IPS-NIHi7 (cell line): Measurements from ENCODE around the gene MTHFSD.

Experiments used
- DNase-seq: peaks from one replicate; pipeline ENCODE4 v3.0.0; 2012; ENCODE audit warnings: mixed read lengths; ENCODE audit errors: extremely low spot score

Gene MTHFSD

DNA sequence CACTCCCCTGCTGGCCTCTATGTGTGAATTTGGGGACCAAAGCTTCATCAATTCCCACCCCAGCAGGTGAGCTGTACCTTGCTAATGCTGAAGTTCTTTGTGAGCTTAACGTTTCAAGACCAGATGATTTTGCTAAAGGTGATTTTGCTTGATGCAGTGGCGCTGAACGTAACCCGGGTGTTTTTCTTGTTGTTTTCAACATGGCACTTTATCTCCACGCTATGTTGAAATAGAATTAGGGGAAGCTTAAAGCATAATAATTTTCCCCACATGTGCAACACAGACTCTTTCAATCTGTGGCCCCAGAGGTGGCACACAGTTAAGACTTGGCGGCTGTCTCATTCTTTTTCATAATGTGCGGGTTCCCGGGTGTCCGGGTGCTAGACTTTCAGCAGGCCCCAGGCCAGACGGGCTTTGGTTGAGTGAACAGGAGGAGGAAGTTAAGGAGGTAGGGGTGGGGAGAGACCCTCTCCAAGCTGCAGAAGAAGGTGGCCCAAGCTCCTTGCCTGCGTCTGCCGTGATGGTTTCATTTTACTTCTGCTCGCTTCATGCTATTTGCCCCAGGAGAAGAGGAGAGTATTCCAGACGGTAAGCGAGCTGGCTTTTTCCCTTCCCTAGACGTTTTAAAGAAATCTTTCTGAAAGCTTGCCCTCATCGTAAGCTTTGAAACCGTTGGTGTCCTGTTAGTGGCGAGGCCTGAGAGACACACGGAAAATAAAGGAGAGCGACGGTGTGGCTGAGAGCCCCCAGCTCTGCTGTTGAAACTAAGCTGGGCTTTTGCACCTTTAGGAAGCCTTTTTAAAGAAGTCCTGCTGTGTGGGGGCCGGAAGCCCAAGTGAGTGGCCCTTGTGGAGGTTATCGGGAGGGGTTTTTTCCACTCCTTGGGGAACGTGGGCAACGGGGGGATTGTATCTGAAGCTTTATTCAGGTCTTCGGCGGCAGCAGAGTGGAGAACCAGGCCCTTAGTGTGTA is 15.8 kb upstream of the MTHFSD start:
- DNase-seq: no peak

GRCh38 chr16:86569701-86570447 is 14.8 kb upstream of the MTHFSD start:
- DNase-seq: no peak

GRCh38 chr16:86568677-86569623 is 13.9 kb upstream of the MTHFSD start:
- no peak for DNase-seq

DNA sequence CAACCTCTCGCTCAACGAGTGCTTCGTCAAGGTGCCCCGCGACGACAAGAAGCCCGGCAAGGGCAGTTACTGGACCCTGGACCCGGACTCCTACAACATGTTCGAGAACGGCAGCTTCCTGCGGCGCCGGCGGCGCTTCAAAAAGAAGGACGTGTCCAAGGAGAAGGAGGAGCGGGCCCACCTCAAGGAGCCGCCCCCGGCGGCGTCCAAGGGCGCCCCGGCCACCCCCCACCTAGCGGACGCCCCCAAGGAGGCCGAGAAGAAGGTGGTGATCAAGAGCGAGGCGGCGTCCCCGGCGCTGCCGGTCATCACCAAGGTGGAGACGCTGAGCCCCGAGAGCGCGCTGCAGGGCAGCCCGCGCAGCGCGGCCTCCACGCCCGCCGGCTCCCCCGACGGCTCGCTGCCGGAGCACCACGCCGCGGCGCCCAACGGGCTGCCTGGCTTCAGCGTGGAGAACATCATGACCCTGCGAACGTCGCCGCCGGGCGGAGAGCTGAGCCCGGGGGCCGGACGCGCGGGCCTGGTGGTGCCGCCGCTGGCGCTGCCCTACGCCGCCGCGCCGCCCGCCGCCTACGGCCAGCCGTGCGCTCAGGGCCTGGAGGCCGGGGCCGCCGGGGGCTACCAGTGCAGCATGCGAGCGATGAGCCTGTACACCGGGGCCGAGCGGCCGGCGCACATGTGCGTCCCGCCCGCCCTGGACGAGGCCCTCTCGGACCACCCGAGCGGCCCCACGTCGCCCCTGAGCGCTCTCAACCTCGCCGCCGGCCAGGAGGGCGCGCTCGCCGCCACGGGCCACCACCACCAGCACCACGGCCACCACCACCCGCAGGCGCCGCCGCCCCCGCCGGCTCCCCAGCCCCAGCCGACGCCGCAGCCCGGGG is 12.9 kb upstream of the MTHFSD start:
- DNase-seq: peak; percentile 30

DNA sequence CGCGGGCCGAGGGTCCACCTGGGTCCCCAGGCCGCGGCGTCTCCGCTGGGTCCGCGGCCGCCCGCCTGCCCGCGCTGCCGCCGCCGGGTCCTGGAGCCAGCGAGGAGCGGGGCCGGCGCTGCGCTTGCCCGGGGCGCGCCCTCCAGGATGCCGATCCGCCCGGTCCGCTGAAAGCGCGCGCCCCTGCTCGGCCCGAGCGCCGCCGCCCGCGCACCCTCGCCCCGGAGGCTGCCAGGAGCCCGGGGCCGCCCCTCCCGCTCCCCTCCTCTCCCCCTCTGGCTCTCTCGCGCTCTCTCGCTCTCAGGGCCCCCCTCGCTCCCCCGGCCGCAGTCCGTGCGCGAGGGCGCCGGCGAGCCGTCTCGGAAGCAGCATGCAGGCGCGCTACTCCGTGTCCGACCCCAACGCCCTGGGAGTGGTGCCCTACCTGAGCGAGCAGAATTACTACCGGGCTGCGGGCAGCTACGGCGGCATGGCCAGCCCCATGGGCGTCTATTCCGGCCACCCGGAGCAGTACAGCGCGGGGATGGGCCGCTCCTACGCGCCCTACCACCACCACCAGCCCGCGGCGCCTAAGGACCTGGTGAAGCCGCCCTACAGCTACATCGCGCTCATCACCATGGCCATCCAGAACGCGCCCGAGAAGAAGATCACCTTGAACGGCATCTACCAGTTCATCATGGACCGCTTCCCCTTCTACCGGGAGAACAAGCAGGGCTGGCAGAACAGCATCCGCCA is 12.1 kb upstream of the MTHFSD start:
- no peak for DNase-seq

- DNase-seq: peak; percentile 86
These were observed 11.5 kb upstream of the MTHFSD start, which contains the start of gene FOXC2 for GRCh38 chr16:86566601-86566965. TSS of gene FOXC2 (plus strand) at chr16:86566829. CDS start at chr16:86567336, 507 bp downstream.

DNA sequence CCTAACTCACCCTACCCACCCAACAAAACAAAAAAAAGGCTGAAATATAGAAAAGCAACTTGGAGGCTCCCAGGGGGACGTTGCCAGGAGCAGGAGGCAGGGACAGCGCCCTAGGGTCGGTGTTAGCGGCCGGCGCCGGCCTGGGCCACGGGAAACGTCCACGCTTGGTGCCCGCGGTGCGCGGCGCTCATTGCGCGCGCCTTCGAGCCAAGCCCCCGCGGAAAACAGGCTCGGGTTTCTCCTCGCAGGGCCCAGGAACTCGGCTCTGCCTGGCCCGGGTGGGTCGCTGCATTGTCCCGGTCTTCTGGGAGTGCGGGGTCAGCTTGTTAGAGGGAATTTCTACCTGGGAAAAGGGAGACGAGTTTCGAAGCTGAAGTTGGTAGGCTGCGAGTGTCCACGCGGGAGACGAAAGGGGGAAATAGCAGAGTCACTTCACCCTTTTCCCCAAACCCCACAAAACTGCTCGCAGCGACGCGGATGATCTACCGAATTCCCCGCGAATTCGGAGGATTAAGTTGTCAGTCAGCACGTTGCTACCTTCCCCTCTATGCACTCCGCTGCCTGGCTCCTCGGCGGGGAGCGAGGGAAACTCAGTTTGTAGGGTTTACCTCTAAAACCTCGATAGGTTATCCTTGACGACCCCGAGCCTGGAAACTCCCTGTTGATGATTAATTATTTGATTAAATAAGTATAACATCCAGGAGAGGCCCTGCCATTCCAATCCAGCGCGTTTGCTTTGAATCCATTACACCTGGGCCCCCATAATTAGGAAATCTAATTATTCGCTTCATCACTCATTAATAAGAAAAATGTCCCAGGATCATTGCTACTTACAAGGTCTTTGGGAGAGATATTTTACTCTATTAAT is 10.8 kb upstream of the MTHFSD start:
- no peak for DNase-seq

DNA sequence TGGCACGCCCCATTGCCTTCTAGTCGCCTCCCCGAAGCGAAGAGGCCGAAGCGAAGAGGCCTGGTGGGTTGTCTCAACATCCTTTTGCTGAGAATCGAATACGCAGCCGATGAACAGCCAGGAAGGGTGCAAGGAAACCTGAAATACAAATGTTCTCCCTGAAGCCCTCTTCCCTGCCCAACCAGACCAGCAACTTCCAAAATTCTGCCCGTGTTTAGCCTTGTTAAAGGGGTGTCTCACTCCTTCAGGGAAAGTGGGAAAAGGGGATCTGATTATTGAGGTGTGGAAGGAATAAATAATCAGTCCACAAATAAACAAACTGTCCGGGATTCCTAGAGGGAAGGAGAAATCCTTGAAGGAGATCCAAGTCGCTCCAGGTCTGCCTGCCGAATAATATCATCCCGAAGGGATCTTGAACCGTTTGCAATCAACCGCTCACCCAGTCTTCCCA is 10.2 kb upstream of the MTHFSD start:
- no peak for DNase-seq

DNA sequence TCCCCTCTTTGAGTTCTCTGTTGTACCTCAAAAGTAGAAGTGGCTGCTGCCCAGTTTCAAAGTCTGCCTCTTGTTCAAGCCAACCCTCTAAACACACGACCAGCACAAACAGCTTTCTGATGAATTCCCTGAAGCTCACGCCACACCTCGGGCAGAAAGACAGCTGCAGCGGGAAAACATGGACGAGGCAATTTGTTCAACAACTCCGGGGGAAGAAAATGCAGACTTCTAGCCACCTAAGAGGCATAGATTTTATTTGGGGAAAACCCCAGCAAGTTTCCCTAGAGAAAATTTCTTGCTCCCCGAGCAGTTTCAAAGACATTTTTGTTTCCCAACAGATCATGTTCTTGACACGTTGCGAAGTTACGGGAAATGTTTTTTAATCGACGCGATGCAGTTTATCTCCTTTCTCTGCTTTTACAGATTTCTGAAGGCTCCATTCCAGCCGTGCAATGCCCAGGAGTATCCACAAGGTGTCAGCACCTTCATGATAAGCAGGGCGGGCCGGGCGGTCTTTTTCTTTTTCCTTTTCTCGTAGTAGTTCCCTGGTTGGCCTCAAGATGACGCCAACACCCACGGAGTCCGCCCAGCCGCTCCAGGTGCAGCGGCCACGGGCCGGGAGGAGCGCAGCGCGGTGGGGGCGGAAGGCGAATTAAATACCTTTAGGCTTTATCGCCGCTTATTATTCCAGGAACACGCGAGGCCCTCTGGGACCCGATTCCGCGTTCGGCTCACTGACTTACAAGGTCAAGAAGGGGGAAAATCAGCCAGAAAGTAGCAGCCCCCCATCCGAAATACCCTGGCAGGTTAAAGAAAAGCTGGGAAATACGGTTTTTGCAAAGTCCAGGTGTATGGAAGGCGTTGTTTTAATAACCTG is 8.7 kb upstream of the MTHFSD start:
- DNase-seq: peak; percentile 75

DNA sequence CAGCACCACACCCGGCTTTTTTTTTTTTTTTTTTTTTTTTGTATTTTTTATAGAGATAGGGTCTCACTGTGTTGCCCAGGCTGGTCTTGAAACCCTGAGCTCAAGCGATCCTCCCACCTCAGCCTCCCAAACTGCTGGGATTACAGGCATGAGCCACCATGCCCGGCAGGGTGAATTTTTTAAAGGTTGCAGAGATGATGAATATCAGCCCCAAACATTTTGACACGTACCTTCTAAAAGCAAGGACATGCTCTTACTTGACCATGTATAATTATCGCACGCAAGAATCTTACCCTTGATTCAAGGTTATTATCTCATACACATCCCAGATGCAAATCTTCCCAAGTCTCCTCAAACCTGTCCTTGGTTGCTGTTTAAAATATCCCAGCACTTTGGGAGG is 7.3 kb upstream of the MTHFSD start:
- DNase-seq: no peak

- DNase-seq: no peak
These were observed 4.8 kb upstream of the MTHFSD start for GRCh38 chr16:86559802-86560305.

DNA sequence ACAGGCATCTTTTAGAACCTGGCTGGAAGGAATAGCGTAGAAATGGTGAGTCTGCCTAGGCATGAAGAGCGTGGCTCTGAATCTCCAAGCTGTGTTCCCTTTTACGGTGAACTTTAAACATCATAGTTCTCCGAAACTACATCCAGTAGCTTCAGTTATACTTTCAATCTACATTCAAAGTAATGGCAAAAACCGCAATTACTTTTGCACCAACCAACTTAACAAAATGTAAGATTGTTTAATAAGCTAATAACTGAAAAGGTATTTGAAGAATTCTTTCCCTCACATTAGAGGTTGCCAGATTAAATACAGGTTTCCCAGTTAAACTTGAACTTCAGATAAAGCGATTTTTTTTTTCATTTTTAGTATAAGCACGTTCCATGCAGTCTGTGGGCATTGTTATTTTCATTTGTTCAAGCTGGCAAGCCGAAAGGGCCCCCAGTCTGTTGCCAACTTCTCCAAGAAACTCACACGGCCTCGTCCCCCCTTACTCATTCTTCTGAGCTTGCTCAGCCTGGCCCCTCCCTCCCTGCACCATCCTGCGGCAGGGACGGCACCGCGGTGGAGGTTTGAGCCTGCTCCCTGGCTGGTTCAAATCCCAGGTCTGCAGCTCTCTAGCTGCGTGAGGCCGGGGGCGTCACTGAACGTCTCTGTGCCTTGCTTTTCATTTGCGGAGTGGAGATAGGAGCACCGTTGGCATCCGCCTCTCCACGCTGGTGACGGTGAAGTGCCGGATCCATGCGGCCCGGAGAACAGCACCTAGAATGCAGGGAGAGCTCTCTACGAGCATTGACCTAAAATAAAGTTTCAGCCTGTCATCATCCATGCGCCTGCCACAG is 3.5 kb upstream of the MTHFSD start:
- no peak for DNase-seq

- DNase-seq: no peak
These were observed 2.6 kb upstream of the MTHFSD start for GRCh38 chr16:86557587-86557986.

DNA sequence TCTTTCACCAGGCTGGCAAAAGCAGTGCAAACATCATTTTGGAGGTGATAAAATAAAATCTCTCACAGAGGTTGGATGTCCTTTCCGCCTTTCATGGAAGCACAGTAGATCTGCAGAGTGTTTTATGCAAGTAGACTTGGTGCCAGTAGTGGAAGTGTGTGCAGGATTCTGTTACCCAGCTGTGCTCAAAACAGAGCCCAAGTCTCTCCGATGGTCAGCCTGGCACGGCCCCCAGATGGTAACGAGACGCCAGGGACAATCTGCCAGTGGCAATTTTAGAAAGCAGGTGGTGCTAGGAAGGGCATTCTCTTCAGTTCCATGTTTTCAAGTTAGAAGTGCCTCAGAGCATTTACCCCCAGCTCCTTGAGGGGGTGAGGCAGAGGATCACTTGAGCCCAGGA is 1.5 kb upstream of the MTHFSD start:
- DNase-seq: no peak

DNA sequence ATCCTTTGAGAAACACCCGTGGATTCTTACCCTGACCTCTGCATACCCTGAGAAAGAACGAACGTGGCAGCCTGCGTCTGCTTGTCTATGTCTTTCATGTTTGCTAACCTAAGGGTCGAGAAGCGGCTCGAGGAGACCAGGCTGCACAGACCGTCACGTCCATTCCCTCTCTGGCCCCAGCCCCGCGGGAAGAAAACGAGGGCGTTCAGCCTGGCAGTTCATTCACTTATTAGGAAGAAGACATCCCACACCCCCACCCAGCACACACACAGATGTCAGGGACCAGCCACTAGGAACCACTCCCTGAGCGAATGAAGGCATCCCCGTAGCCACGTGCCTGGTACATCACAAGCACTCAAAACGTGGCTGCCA is 655 bp upstream of the MTHFSD start:
- no peak for DNase-seq

DNA sequence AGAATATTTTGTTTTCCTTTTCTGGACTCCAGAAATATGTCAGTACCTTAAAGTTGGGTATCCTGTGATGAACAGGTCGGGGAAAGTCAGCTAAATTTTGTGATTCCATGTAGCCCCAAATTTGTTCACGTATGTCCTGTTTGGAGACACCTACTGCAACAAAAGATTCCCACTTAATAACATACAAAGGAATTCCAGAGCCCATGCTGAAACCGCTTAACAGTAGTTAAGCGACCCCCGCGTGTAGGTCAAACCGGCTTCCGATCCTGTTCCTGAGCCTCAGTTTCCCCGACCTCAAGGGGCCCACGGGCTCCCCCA is 477 bp downstream of the MTHFSD start:
- no peak for DNase-seq

DNA sequence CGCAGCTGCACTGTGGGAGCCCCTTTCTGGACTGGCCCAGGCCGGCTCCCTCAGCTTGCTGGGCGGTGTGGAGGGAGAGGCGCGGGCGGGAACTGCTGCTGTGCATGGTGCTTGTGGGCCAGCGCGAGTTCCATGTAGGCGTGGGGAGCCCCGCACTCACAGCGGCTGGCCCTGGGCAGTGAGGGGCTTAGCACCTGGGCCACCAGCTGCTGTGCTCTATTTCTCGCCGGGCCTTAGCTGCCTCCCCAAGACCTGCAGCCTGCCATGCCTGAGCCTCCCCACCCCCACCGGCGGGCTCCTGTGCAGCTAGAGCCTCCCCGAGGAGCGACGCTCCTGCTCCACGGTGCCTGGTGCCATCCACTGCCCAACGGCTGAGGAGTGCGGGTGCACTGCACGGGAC is 1.7 kb downstream of the MTHFSD start:
- DNase-seq: no peak
